GM12878 (cell line): ENCODE data around the gene OR4E1. TPM values are rescaled to one million over a fixed set of nuclear protein-coding genes. Genes with fewer than 3 reads are reported as not detected.

Experiments used
- ATAC-seq: fragments of 200-7000 bp; cut with Tn5 transposase; 3 replicates; pipeline ENCODE4 v1.9.1; 2020; ENCODE audit warnings: mild to moderate bottlenecking, moderate library complexity
- BruUV-seq: library from RNA; stranded (reverse); fragments of 400-500 nt; replicated peaks from 2 replicates; lab custom pipeline; 2021; lab: Mats Ljungman, UMichigan
- CTCF ChIA-PET: fragments of 300-600 bp; sonication (Branson Sonifier 250); formaldehyde crosslinking; extraction: SDS; loops from one replicate; lab custom pipeline; 2021; ENCODE audit warnings: inconsistent platforms; lab: Yijun Ruan, JAX
- POLR2A ChIA-PET: fragments of 350-600 bp; formaldehyde crosslinking; extraction: SDS; loops from one replicate; lab custom pipeline; 2021; ENCODE audit warnings: inconsistent platforms; lab: Charles Lee
- RAD21 ChIA-PET: fragments of 300-600 bp; sonication (Branson Sonifier 250); formaldehyde crosslinking; loops from one replicate; lab custom pipeline; 2023; ENCODE audit warnings: antibody characterized with exemption; ENCODE audit not compliant: unreplicated experiment; lab: Charles Lee
- SMC1A ChIA-PET: fragments of 300-600 bp; sonication (Branson Sonifier 250); formaldehyde crosslinking; loops from one replicate; lab custom pipeline; 2023; ENCODE audit not compliant: unreplicated experiment, uncharacterized antibody; lab: Charles Lee
- DNase-seq: peaks from one replicate; pipeline ENCODE4 v3.0.0-alpha.2; 2011; ENCODE audit warnings: low read depth, low spot score
- FAIRE-seq: peaks from 3 replicates; lab custom pipeline; 2011; peaks lifted over from hg19 to GRCh38; lab: Jason Lieb, UNC
- H2AFZ ChIP-seq: 2 replicates; pipeline ENCODE4 v1.6.0; 2011; ENCODE audit warnings: low read depth, low read length, control low read depth; ENCODE audit not compliant: control insufficient read depth
- H3K27ac ChIP-seq: 2 replicates; pipeline ENCODE4 v1.5.1; 2011; ENCODE audit warnings: control low read depth; ENCODE audit not compliant: control insufficient read depth, insufficient read depth
- H3K27me3 ChIP-seq, 2 experiments: replicated peaks in 1 of 2; 2 replicates each; pipeline versions ENCODE4 v1.6.0 to v1.6.1; 2011; ENCODE audit warnings: low read length in 1 of 2; ENCODE audit not compliant: control insufficient read depth in 2 of 2, insufficient read depth in 2 of 2
- H3K36me3 ChIP-seq, 2 experiments: 2 replicates each; pipeline ENCODE4 v1.5.1; 2011; ENCODE audit warnings: low read length in 1 of 2; ENCODE audit not compliant: control insufficient read depth in 2 of 2, insufficient read depth in 2 of 2
- H3K4me1 ChIP-seq: 2 replicates; pipeline ENCODE4 v1.6.1; 2011; ENCODE audit warnings: mild to moderate bottlenecking, low read length, moderate library complexity, mixed read lengths; ENCODE audit not compliant: control insufficient read depth, insufficient read depth
- H3K4me2 ChIP-seq: 2 replicates; pipeline ENCODE4 v1.6.0; 2011; ENCODE audit warnings: control low read depth; ENCODE audit not compliant: control insufficient read depth, insufficient read depth
- H3K4me3 ChIP-seq: fragments of 200-600 bp; sonication (generic); 2 replicates; pipeline ENCODE4 v1.5.1; 2016
- H3K79me2 ChIP-seq: 2 replicates; pipeline ENCODE4 v1.6.0; 2011; ENCODE audit warnings: low read length; ENCODE audit not compliant: control insufficient read depth, insufficient read depth
- H3K9ac ChIP-seq: 2 replicates; pipeline ENCODE4 v1.8.0; 2011; ENCODE audit warnings: low read length, control low read depth, mixed read lengths; ENCODE audit not compliant: control insufficient read depth, insufficient read depth
- H3K9me3 ChIP-seq: replicated peaks from 3 replicates; pipeline ENCODE4 v1.5.1; 2011; ENCODE audit warnings: mild to moderate bottlenecking, low read length; ENCODE audit not compliant: control insufficient read depth, insufficient read depth
- H4K20me1 ChIP-seq: 2 replicates; pipeline ENCODE4 v1.6.0; 2011; ENCODE audit not compliant: control insufficient read depth, insufficient read depth
- CBX5 ChIP-seq: sonication (generic); IDR thresholded peaks from 2 replicates; pipeline ENCODE4 v1.6.1; 2016; ENCODE audit warnings: low read depth, moderate library complexity, mild to moderate bottlenecking, inconsistent platforms
- ETV6 ChIP-seq, 2 experiments: fragments of 450-650 bp in 1 of 2; IDR thresholded peaks in 1 of 2; conservative IDR thresholded peaks in 1 of 2; 2 replicates each; pipeline ENCODE4 v1.6.1; 2014; ENCODE audit warnings: antibody characterized with exemption in 1 of 2, borderline replicate concordance in 1 of 2, low read depth in 1 of 2, mild to moderate bottlenecking in 1 of 2, moderate library complexity in 1 of 2
- FOXM1 ChIP-seq: IDR thresholded peaks from 2 replicates; pipeline ENCODE4 v1.6.1; 2012; ENCODE audit warnings: low read depth, mild to moderate bottlenecking, inconsistent platforms, low read length, moderate library complexity
- KDM1A ChIP-seq: fragments of 200-600 bp; sonication (generic); IDR thresholded peaks from 2 replicates; pipeline ENCODE4 v1.6.1; 2016; ENCODE audit warnings: borderline replicate concordance
- LARP7 ChIP-seq: fragments of 450-650 bp; IDR thresholded peaks from 2 replicates; pipeline ENCODE4 v1.6.1; 2017; ENCODE audit warnings: mild to moderate bottlenecking
- MEF2B ChIP-seq: fragments of 450-650 bp; IDR thresholded peaks from 2 replicates; pipeline ENCODE4 v1.6.1; 2018; ENCODE audit warnings: mild to moderate bottlenecking, moderate library complexity; ENCODE audit not compliant: partially characterized antibody, poor library complexity, severe bottlenecking
- PAX5 ChIP-seq: IDR thresholded peaks from 2 replicates; pipeline ENCODE4 v1.6.1; 2011; ENCODE audit warnings: low read depth, low read length, borderline replicate concordance
- RAD21 ChIP-seq: IDR thresholded peaks from 2 replicates; pipeline ENCODE4 v1.6.1; 2011; ENCODE audit warnings: mild to moderate bottlenecking, low read depth, low read length, moderate library complexity; ENCODE audit not compliant: insufficient read depth
- SMC3 ChIP-seq: IDR thresholded peaks from 2 replicates; pipeline ENCODE4 v1.6.1; 2011; ENCODE audit warnings: low read length, improper control_type of control experiment, borderline replicate concordance
- SREBF2 ChIP-seq: IDR thresholded peaks from 2 replicates; pipeline ENCODE4 v1.6.1; 2012; ENCODE audit warnings: mild to moderate bottlenecking, low read length
- ZNF217 ChIP-seq: fragments of 450-650 bp; IDR thresholded peaks from 2 replicates; pipeline ENCODE4 v1.6.1; 2017; ENCODE audit warnings: antibody characterized with exemption, mild to moderate bottlenecking
- WGBS: methylation state at CpG from one replicate; pipeline ENCODE4 v1.1.6; 2016; ENCODE audit warnings: low lambda C conversion rate; ENCODE audit not compliant: insufficient replicate concordance, insufficient coverage; ENCODE audit errors: missing lambda C conversion rate; 5-methylcytosine and 5-hydroxymethylcytosine counted together
- in situ Hi-C: fragments of 300-500 bp; cut with MboI; formaldehyde crosslinking; loops from 9 replicates; pipeline ENCODE4 v1.14.3; 2018; ENCODE audit warnings: mixed read lengths
- intact Hi-C: fragments of 100-400 bp; cut with micrococcal nuclease; formaldehyde crosslinking; loops from one replicate; pipeline ENCODE4 v1.14.2; 2022; ENCODE audit not compliant: unreplicated experiment
- polyA plus RNA-seq, 11 experiments: library from polyadenylated mRNA; depleted of rRNA in 4 of 11; unstranded in 6 of 11; stranded (reverse) in 5 of 11; fragments of >200 nt; fragmentation: Nextera tagmentation in 4 of 11; fragmentation: Illumina TruSeq in 1 of 11; extraction: Ambion mirVana in 4 of 11; extraction: Trizol in 1 of 11; gene quantifications; 1 replicate in 1 of 11; 2 replicates in 10 of 11; pipeline versions ENCODE4 v1.2.1 to v1.2.3, GENCODE V29; 2011 to 2016; ENCODE audit warnings: inconsistent platforms in 2 of 11, missing spikeins in 2 of 11, low read depth in 1 of 11
- total RNA-seq, 4 experiments: library from RNA; depleted of rRNA in 3 of 4; stranded (reverse); fragments of >200 nt in 3 of 4; fragmentation: Illumina TruSeq in 1 of 4; extraction: Trizol in 1 of 4; gene quantifications; 2 replicates each; pipeline versions ENCODE4 v1.2.1 to v1.2.3, GENCODE V29; 2013 to 2021

The OR4E1 gene
- total and polyA plus RNA-seq, 10 of the 15 experiments (the other 5 are each of a cell fraction or from before 2014, with no cell fraction given) = not detected

DNA sequence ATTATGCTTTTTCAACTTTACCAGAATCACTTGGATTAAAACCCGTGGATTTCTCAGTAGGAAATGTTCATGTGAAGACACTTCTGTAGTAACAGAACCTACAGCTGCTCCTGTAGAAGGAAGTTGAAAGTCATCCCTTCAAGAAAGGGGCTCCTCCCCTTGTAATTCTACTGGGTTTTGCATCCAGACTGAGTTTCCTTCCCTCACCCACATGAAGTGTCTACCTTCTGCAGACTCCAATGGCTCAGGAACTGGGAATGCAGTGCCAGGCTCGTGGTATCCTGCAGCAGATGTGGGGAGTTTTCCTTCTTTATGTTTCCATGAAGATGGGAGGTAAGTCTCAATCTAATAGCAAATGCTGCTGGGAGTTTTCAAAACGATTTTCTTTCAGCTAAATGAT is 30.9 kb downstream of the OR4E1 start:
- ChIA-PET RAD21 (no interaction called here), CTCF (no interaction called here), POLR2A (no interaction called here), SMC1A (no interaction called here)
- FAIRE-seq (no peak), ATAC-seq (no peak), DNase-seq (no peak)
- no peak overlapping the region for H3K4me2 ChIP-seq
- intact Hi-C loops = no loop called here
- BruUV-seq = no TSS peak
- no peak overlapping the region for H2AFZ ChIP-seq
- H3K79me2 ChIP-seq = no peaks in the 10 kb centered on the region
- no peaks in the 10 kb centered on the region for H3K9me3 ChIP-seq
- WGBS = 4% methylated on average over 3 of the region's 3 CpGs
- H3K27me3 ChIP-seq = no peaks in the 10 kb centered on the region
- in situ Hi-C loops = no loop called here
- no peak for TF ChIP-seq KDM1A
- no peak for TF ChIP-seq SREBF2
- TF ChIP-seq SMC3 = no peak
- TF ChIP-seq ZNF217 = no peak
- TF ChIP-seq ETV6 (conservative IDR thresholded peaks at IDR 0.05 in 1 of 2, IDR thresholded peaks at IDR 0.05 in 1 of 2; ENCODE audit: borderline replicate concordance in 1 of 2, low read depth in 1 of 2) = no peak
- no peak for TF ChIP-seq RAD21
- no peak for TF ChIP-seq MEF2B
- no peak for TF ChIP-seq LARP7
- TF ChIP-seq CBX5 = no peak
- no peak for TF ChIP-seq FOXM1
- TF ChIP-seq PAX5 = no peak
- H3K4me1 ChIP-seq = no peaks in the 10 kb centered on the region
- no peak overlapping the region for H3K4me3 ChIP-seq
- no peaks in the 10 kb centered on the region for H3K36me3 ChIP-seq
- H3K9ac ChIP-seq = no peak overlapping the region
- H4K20me1 ChIP-seq = no peaks in the 10 kb centered on the region
- no peak overlapping the region for H3K27ac ChIP-seq
